Ishikawa (cell line): Measurements from ENCODE around the gene SPIB.

ENCODE experiments used
- CEBPB ChIP-seq: IDR thresholded peaks from 2 replicates; pipeline ENCODE4 v1.6.1; 2012
- CREB1 ChIP-seq: IDR thresholded peaks from 2 replicates; pipeline ENCODE4 v1.6.1; 2012; ENCODE audit warnings: low read depth
- EGR1 ChIP-seq: IDR thresholded peaks from 2 replicates; pipeline ENCODE4 v1.6.1; 2012
- EP300 ChIP-seq: IDR thresholded peaks from 2 replicates; pipeline ENCODE4 v1.6.1; 2012; ENCODE audit warnings: borderline replicate concordance
- FOXM1 ChIP-seq: IDR thresholded peaks from 2 replicates; pipeline ENCODE4 v1.6.1; 2012; ENCODE audit warnings: low read depth, borderline replicate concordance
- NFIC ChIP-seq: IDR thresholded peaks from 2 replicates; pipeline ENCODE4 v1.6.1; 2012
- RAD21 ChIP-seq: IDR thresholded peaks from 2 replicates; pipeline ENCODE4 v1.6.1; 2012; ENCODE audit warnings: low read depth
- TAF1 ChIP-seq: IDR thresholded peaks from 2 replicates; pipeline ENCODE4 v1.6.1; 2012; ENCODE audit warnings: low read depth, mild to moderate bottlenecking
- TCF12 ChIP-seq: IDR thresholded peaks from 2 replicates; pipeline ENCODE4 v1.6.1; 2012; ENCODE audit warnings: low read depth
- TEAD4 ChIP-seq: IDR thresholded peaks from 2 replicates; pipeline ENCODE4 v1.6.1; 2012
- YY1 ChIP-seq: IDR thresholded peaks from 2 replicates; pipeline ENCODE4 v1.6.1; 2012; ENCODE audit warnings: low read depth
- ZBTB7A ChIP-seq: IDR thresholded peaks from 2 replicates; pipeline ENCODE4 v1.6.1; 2012; ENCODE audit warnings: low read depth
- TF ChIP-seq, protein P1 (sequence below): IDR thresholded peaks from 2 replicates; pipeline ENCODE4 v1.6.1; 2012
- TF ChIP-seq, protein P2 (sequence below): IDR thresholded peaks from 2 replicates; pipeline ENCODE4 v1.6.1; 2012
- TF ChIP-seq, protein P3 (sequence below): IDR thresholded peaks from 2 replicates; pipeline ENCODE4 v1.6.1; 2012; ENCODE audit warnings: low read depth, mild to moderate bottlenecking

The SPIB gene

DNA sequence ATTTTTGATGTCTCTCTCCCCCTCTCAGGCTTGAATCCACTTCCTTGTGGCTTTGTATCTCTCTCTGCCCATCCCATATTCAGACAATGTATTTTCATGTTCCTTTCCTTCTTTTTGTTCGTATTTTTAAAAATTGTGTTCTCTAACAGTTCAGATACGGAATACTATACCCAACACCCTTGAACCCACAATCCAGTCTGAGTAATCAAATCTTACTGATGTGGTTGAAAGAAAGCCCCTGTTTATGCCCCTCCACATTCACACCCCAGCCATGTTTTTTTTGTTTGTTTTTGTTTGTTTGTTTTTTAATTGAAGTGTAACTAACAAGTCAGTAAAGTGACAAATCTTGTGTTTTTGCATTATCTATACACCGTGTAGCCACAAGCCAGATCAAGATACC lies 1.4 kb downstream of the SPIB start:
- TF ChIP-seq TEAD4: no peak

DNA sequence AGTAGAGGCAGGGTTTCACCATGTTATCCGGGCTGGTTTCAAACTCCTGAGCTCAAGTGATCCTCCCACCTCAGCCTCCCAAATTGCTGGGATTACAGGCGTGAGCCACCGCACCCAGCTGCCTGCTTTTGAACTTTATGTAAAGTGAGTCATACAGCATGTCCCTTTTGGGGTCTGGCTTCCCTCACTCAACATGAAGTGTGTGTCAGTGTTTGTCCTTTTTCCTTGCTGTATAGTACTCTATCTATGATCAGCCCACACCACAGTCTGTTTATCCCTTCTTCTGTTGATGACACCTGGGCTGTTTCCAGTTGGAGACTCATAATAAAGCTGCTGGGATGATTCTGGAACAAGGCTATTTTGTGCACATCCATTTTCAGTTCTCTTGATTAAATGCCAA lies 2.1 kb downstream of the SPIB start:
- TF ChIP-seq ZBTB7A (no peak), RAD21 (no peak), TAF1 (no peak), NFIC (no peak)

DNA sequence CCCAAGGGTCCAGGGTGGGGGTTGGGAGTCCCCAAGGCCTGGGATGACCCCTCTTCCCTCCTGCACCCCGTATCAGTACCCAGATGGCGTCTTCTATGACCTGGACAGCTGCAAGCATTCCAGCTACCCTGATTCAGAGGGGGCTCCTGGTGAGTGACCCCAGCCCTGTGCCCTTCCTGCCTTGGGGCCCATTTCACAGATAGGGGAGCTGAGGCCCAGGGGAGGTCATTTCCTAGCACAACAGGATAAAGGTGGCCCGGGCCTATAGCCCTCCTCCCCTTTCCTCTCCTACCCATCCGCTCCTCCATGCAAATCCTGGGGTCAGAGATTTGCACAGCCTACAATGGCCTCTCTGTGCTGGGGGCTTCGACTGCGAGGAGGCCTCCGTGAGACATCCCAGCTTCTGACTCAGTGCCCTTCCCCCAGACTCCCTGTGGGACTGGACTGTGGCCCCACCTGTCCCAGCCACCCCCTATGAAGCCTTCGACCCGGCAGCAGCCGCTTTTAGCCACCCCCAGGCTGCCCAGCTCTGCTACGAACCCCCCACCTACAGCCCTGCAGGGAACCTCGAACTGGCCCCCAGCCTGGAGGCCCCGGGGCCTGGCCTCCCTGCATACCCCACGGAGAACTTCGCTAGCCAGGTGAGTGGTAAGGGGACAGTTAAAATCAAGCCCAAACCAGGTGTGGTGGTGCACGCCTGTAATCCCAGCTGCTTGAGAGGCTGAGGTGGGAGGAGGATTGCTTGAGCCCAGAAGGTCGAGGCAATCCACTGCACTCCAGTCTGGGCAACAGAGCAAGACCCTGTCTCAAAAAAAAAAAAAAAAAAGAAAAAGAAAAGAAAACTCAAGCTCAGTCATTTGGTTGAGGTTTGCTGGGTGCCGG lies 3.9 kb downstream of the SPIB start:
- TF ChIP-seq TCF12 (no peak), NFIC (no peak), TAF1 (no peak), CEBPB (no peak), FOXM1 (no peak)
- TF ChIP-seq, protein P1, sequence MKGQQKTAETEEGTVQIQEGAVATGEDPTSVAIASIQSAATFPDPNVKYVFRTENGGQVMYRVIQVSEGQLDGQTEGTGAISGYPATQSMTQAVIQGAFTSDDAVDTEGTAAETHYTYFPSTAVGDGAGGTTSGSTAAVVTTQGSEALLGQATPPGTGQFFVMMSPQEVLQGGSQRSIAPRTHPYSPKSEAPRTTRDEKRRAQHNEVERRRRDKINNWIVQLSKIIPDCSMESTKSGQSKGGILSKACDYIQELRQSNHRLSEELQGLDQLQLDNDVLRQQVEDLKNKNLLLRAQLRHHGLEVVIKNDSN: no peak

DNA sequence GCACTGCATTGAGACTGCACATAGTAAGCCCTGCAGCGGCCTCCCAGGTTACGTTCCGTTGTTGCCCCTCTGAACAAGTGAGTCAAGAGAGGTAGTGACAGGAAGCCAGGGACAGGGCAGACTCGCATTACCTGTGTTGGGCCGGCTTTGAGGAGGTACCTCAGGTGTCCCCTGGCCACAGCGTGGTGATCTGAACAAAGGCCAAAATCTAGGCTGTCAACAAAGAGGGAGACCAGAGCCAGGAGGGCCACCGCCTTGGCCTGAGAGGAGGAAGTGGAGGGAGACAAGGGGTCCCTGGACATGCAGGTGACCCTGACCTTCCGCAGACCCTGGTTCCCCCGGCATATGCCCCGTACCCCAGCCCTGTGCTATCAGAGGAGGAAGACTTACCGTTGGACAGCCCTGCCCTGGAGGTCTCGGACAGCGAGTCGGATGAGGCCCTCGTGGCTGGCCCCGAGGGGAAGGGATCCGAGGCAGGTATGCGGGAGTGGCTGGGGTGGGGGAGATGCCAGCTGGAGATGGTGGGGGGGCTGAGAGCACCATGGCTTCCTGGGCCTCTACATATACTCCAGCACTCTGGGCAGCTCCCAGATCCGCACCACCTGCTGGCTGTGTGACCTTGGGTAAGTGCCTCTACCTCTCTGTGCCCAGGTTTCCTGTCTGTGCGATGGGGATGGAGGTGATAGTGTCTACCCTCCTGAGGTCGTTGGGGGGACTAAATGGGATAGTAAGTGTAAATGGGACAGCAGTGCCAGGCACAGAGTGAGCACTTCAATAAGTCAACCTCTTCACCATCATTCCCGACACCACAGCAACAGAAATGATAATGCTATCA lies 4.8 kb downstream of the SPIB start:
- TF ChIP-seq, protein P1: no peak
- no peak for TF ChIP-seq CREB1
- no peak for TF ChIP-seq CEBPB
- TF ChIP-seq, protein P2, sequence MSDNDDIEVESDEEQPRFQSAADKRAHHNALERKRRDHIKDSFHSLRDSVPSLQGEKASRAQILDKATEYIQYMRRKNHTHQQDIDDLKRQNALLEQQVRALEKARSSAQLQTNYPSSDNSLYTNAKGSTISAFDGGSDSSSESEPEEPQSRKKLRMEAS: no peak
- no peak for TF ChIP-seq TEAD4
- no peak for TF ChIP-seq YY1
- no peak for TF ChIP-seq TCF12
- no peak for TF ChIP-seq RAD21
- TF ChIP-seq, protein P3, sequence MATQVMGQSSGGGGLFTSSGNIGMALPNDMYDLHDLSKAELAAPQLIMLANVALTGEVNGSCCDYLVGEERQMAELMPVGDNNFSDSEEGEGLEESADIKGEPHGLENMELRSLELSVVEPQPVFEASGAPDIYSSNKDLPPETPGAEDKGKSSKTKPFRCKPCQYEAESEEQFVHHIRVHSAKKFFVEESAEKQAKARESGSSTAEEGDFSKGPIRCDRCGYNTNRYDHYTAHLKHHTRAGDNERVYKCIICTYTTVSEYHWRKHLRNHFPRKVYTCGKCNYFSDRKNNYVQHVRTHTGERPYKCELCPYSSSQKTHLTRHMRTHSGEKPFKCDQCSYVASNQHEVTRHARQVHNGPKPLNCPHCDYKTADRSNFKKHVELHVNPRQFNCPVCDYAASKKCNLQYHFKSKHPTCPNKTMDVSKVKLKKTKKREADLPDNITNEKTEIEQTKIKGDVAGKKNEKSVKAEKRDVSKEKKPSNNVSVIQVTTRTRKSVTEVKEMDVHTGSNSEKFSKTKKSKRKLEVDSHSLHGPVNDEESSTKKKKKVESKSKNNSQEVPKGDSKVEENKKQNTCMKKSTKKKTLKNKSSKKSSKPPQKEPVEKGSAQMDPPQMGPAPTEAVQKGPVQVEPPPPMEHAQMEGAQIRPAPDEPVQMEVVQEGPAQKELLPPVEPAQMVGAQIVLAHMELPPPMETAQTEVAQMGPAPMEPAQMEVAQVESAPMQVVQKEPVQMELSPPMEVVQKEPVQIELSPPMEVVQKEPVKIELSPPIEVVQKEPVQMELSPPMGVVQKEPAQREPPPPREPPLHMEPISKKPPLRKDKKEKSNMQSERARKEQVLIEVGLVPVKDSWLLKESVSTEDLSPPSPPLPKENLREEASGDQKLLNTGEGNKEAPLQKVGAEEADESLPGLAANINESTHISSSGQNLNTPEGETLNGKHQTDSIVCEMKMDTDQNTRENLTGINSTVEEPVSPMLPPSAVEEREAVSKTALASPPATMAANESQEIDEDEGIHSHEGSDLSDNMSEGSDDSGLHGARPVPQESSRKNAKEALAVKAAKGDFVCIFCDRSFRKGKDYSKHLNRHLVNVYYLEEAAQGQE: no peak; the same call in 1 of the 2 replicates
- no peak for TF ChIP-seq ZBTB7A
- no peak for TF ChIP-seq TAF1
- TF ChIP-seq FOXM1: no peak
- no peak for TF ChIP-seq EP300
- no peak for TF ChIP-seq EGR1
- TF ChIP-seq NFIC: no peak

DNA sequence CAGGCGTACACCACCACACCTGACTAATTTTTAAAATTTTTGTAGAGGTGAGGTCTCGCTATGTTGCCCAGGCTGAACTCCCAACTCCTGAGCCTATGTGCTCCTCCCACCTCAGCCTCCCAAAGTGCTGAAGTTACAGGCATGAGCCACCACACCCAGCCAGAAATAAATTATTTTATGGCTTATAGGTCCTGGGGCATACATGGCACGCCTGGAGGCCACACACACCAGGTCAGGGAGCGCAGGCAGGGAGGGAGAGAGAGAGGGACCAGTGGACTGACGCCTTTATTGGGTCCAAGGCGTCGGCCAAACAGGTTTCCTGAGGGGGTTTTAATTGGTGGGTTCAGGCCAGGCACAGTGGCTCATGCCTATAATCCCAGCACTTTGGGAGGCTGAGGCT lies 6.8 kb downstream of the SPIB start:
- TF ChIP-seq FOXM1 (no peak), EGR1 (no peak), YY1 (no peak), NFIC (no peak), EP300 (no peak), RAD21 (no peak), CREB1 (no peak), TEAD4 (no peak), CEBPB (no peak), TAF1 (no peak), TCF12 (no peak)
- TF ChIP-seq, protein P2: no peak
- TF ChIP-seq, protein P3: no peak
- TF ChIP-seq, protein P1: no peak
